Measurements from ENCODE around the gene JAKMIP2.

DNA sequence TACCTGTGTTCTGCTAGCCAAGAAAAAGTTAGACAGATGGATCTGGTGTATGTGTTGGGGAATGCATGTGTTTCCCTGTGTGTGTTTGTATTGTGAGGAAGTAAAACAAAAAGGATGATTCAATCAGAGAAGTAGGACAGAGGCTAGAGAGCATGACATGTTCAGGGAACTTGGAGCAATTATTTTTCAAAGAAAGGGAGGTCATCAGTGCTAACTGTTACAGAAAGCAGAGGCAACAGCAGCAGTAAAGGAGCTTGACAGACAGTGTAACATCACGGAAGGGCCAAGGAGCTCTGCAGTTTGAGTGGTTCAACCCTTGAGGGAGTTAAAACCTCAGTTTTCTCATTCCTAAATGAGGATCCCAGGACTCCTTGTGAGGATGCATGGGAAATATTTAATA, 35.8 kb upstream of the JAKMIP2 start:
- TF ChIP-seq POLR2A (IDR thresholded peaks at IDR 0.05; ENCODE audit: low read depth, low read length) (no peak), POLR2AphosphoS5 (IDR thresholded peaks at IDR 0.05; ENCODE audit: low read depth, low read length) (no peak), TAF1 (IDR thresholded peaks at IDR 0.05; ENCODE audit: low read depth, low read length) (no peak), POU2F2 (IDR thresholded peaks at IDR 0.05; ENCODE audit: low read depth, low read length) (no peak), SPI1 (IDR thresholded peaks at IDR 0.05; ENCODE audit: low read depth, low read length) (no peak)

Data from GM12891 (cell line).